HepG2 (cell line): Measurements from ENCODE around the gene GALNT9. TPM values are rescaled to one million over a fixed set of nuclear protein-coding genes. Genes with fewer than 3 reads are reported as not detected.

Source experiments
- ATAC-seq: fragments of 200-7000 bp; cut with Tn5 transposase; 3 replicates; pipeline ENCODE4 v1.9.1; 2020; ENCODE audit warnings: mild to moderate bottlenecking, moderate library complexity
- BruUV-seq: library from RNA; stranded (reverse); fragments of 400-500 nt; replicated peaks from 2 replicates; lab custom pipeline; 2021; lab: Mats Ljungman, UMichigan
- CTCF ChIA-PET: fragments of 300-600 bp; formaldehyde crosslinking; extraction: SDS; loops from one replicate; lab custom pipeline; 2021; ENCODE audit warnings: low total read pairs, inconsistent platforms, low intra/inter-chr PET ratio; lab: Yijun Ruan, JAX
- POLR2A ChIA-PET: fragments of 350-600 bp; sonication (Branson Sonifier 250); formaldehyde crosslinking; loops from one replicate; lab custom pipeline; 2020; ENCODE audit warnings: antibody characterized with exemption, inconsistent platforms; lab: Yijun Ruan, JAX
- DNase-seq: peaks from one replicate; pipeline ENCODE4 v3.0.0-alpha.2; 2015; ENCODE audit warnings: low spot score
- FAIRE-seq: peaks from 3 replicates; lab custom pipeline; 2011; peaks lifted over from hg19 to GRCh38; lab: Jason Lieb, UNC
- H2AFZ ChIP-seq: one replicate; pipeline ENCODE4 v1.6.1; 2011; ENCODE audit warnings: low read length, inconsistent platforms
- H3K27ac ChIP-seq: fragments of 300-600 bp; 3 replicates; pipeline ENCODE4 v1.8.0; 2011; ENCODE audit warnings: mixed run types, mild to moderate bottlenecking, mixed read lengths, low read length, inconsistent platforms; ENCODE audit not compliant: insufficient read depth; ENCODE audit errors: extremely low read length
- H3K27me3 ChIP-seq, 2 experiments: fragments of 200-600 bp in 1 of 2; 2 replicates in 1 of 2; 3 replicates in 1 of 2; pipeline versions ENCODE4 v1.6.0 to v1.8.0; 2011; ENCODE audit warnings: low read length in 2 of 2, mild to moderate bottlenecking in 2 of 2, moderate library complexity in 2 of 2, inconsistent platforms in 1 of 2; ENCODE audit not compliant: insufficient read depth in 2 of 2, control insufficient read depth in 1 of 2
- H3K36me3 ChIP-seq, 2 experiments: fragments of 200-600 bp in 1 of 2; replicated peaks in 1 of 2; 2 replicates in 1 of 2; 3 replicates in 1 of 2; pipeline versions ENCODE4 v1.5.1 to v1.8.0; 2011; ENCODE audit warnings: low read length in 2 of 2, inconsistent platforms in 1 of 2; ENCODE audit not compliant: insufficient read depth in 2 of 2, control insufficient read depth in 1 of 2
- H3K4me1 ChIP-seq: 2 replicates; pipeline ENCODE4 v1.5.1; 2012; ENCODE audit warnings: low read length, inconsistent platforms; ENCODE audit not compliant: insufficient read depth
- H3K4me2 ChIP-seq: 2 replicates; pipeline ENCODE4 v1.6.0; 2011; ENCODE audit warnings: low read depth, low read length, inconsistent platforms
- H3K4me3 ChIP-seq, 3 experiments: fragments of 200-600 bp in 1 of 3; sonication (generic), shearing (Covaris generic) in 1 of 3; replicated peaks in 1 of 3; 2 replicates each; pipeline ENCODE4 v1.5.1; 2011 to 2016; ENCODE audit warnings: low read length in 3 of 3, inconsistent platforms in 2 of 3, low read depth in 2 of 3, mild to moderate bottlenecking in 2 of 3, control low read depth in 1 of 3, mixed read lengths in 1 of 3; ENCODE audit not compliant: insufficient read depth in 1 of 3
- H3K79me2 ChIP-seq: one replicate; pipeline ENCODE4 v1.6.1; 2011; ENCODE audit warnings: low read length, inconsistent platforms; ENCODE audit not compliant: insufficient read depth
- H3K9ac ChIP-seq: 2 replicates; pipeline ENCODE4 v1.6.0; 2011; ENCODE audit warnings: mild to moderate bottlenecking, low read depth, low read length, inconsistent platforms; ENCODE audit not compliant: insufficient read depth
- H3K9me3 ChIP-seq: 2 replicates; pipeline ENCODE4 v1.5.1; 2012; ENCODE audit warnings: mild to moderate bottlenecking, low read length
- H4K20me1 ChIP-seq: 2 replicates; pipeline ENCODE4 v1.6.0; 2011; ENCODE audit warnings: inconsistent platforms, mild to moderate bottlenecking, low read length, moderate library complexity; ENCODE audit not compliant: insufficient read depth
- CHD2 ChIP-seq: IDR thresholded peaks from 2 replicates; pipeline ENCODE4 v1.6.1; 2011; ENCODE audit warnings: low read depth, low read length, improper control_type of control experiment
- ERF ChIP-seq: IDR thresholded peaks from 2 replicates; pipeline ENCODE4 v1.6.1; 2018; ENCODE audit warnings: missing biosample characterization, missing genetic modification reagents
- KMT2B ChIP-seq: IDR thresholded peaks from 2 replicates; pipeline ENCODE4 v1.6.1; 2016; ENCODE audit warnings: missing genetic modification reagents, missing compliant biosample characterization
- MYNN ChIP-seq: sonication (generic); formaldehyde crosslinking; IDR thresholded peaks from 2 replicates; pipeline ENCODE4 v1.4.0; 2020; ENCODE audit warnings: mild to moderate bottlenecking, low read depth, missing genetic modification reagents
- NFE2L1 ChIP-seq: sonication (generic); formaldehyde crosslinking; IDR thresholded peaks from 2 replicates; pipeline ENCODE4 v1.4.0; 2020; ENCODE audit warnings: missing genetic modification reagents, mild to moderate bottlenecking, borderline replicate concordance
- NKX3-1 ChIP-seq: sonication (generic); formaldehyde crosslinking; IDR thresholded peaks from 2 replicates; pipeline ENCODE4 v1.5.0; 2020; ENCODE audit warnings: missing genetic modification reagents
- RFXANK ChIP-seq: IDR thresholded peaks from 2 replicates; pipeline ENCODE4 v1.6.1; 2016
- TFDP1 ChIP-seq: IDR thresholded peaks from 2 replicates; pipeline ENCODE4 v1.6.1; 2016; ENCODE audit warnings: missing compliant biosample characterization, missing genetic modification reagents, borderline replicate concordance
- YEATS2 ChIP-seq: sonication (generic); formaldehyde crosslinking; IDR thresholded peaks from 2 replicates; pipeline ENCODE4 v1.4.0; 2020; ENCODE audit warnings: missing genetic modification reagents, borderline replicate concordance
- ZMAT3 ChIP-seq: sonication (generic); formaldehyde crosslinking; conservative IDR thresholded peaks from 2 replicates; pipeline ENCODE4 v1.7.0; 2021; ENCODE audit warnings: missing genetic modification reagents
- ZNF160 ChIP-seq: sonication (generic); formaldehyde crosslinking; IDR thresholded peaks from 2 replicates; pipeline ENCODE4 v1.8.0; 2022; ENCODE audit warnings: mild to moderate bottlenecking, inconsistent platforms, missing genetic modification reagents
- ZNF703 ChIP-seq: sonication (generic); formaldehyde crosslinking; IDR thresholded peaks from 2 replicates; pipeline ENCODE4 v1.5.1; 2020; ENCODE audit warnings: missing genetic modification reagents, mild to moderate bottlenecking, moderate library complexity, borderline replicate concordance
- WGBS: methylation state at CpG from one replicate; pipeline ENCODE4 v1.1.6; 2017; ENCODE audit warnings: low lambda C conversion rate; 5-methylcytosine and 5-hydroxymethylcytosine counted together
- in situ Hi-C: cut with HindIII; loops from 2 replicates; pipeline ENCODE4 v1.10.0; 2017; ENCODE audit warnings: low pct_unique_long_range_greater_than_20kb; ENCODE audit not compliant: extremely low pct_ligation_motif_present
- intact Hi-C: fragments of 100-400 bp; cut with micrococcal nuclease; formaldehyde crosslinking; loops from one replicate; pipeline ENCODE4 v1.10.0; 2022; ENCODE audit not compliant: unreplicated experiment
- polyA plus RNA-seq, 8 experiments: library from polyadenylated mRNA; depleted of rRNA in 3 of 8; stranded (reverse) in 7 of 8; unstranded in 1 of 8; fragments of >200 nt; fragmentation: Illumina TruSeq in 4 of 8; extraction: Trizol in 4 of 8; gene quantifications; 2 replicates each; pipeline versions ENCODE4 v1.2.1 to v1.2.3, GENCODE V29; 2011 to 2016; ENCODE audit warnings: low read depth in 4 of 8, missing spikeins in 1 of 8, mixed read lengths in 1 of 8; ENCODE audit not compliant: insufficient read depth in 1 of 8
- total RNA-seq, 5 experiments: library from RNA; depleted of rRNA; stranded (reverse); fragments of >200 nt; fragmentation: Illumina TruSeq; extraction: Trizol; gene quantifications; 2 replicates each; pipeline ENCODE4 v1.2.3, GENCODE V29; 2016; ENCODE audit warnings: low read depth in 1 of 5
- TF ChIP-seq, protein P1 (sequence below): IDR thresholded peaks from 2 replicates; pipeline ENCODE4 v1.6.1; 2012; ENCODE audit warnings: low read depth, low read length, improper control_type of control experiment
- TF ChIP-seq, protein P2 (sequence below): IDR thresholded peaks from 2 replicates; pipeline ENCODE4 v1.6.1; 2016

GALNT9 gene
- total and polyA plus RNA-seq, 2 of the 13 experiments (the other 11 are each of a cell fraction or from before 2014, with no cell fraction given): 0.04 TPM; not detected in 1

DNA sequence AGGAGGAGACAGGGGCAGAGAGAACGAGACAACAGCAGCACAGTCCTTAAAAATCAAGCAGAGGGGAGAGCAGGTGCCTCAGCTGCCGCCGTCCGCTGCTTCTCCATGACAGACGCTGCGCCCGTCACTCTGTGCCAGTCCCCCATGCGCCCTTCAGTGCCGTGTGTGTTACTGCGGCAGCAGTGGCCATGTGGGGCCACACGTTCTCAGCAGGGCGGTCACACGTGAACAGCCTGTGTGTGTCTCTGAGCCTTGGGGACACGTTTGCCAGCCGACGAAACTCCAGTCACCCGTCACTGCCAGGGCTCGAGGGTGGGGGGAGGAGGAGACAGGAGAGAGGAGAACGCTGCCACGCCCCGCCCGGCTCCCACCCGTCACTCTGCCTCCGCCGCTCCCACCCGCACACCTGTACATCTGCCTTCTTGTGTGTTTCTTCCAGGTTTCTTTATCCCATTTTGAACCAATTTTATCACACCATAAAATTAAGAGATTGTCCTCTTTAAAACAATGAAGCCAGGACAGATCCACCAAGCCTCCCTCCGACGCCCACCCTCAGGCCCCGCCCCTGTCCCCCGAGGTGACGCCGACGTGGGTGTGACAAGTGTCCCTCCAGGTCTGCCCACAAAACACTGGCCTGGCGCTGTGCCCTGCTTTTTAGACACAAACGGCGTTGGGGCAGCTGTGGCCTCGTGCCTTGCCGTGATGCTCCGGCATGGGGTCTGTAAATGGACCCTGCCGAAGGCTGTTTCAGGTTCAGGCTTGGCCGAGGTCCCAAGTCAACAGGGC lies 58.2 kb downstream of the GALNT9 start:
- Histone ChIP-seq H3K36me3 (no peaks in the 10 kb centered on the region), H3K4me1 (no peaks in the 10 kb centered on the region), H3K79me2 (no peaks in the 10 kb centered on the region), H4K20me1 (0 out of 2 replicates have a peak, but pooled peaks cover 2% of the 10 kb centered on the region), H3K4me3 (no peak overlapping the region), H3K4me2 (no peak overlapping the region), H3K9ac (no peak overlapping the region), H3K27ac (no peak overlapping the region), H2AFZ (no peak overlapping the region), H3K27me3 (peaks cover 30 to 96% of the 10 kb centered on the region in 2 experiments), H3K9me3 (no peaks in the 10 kb centered on the region)
- FAIRE-seq (no peak), DNase-seq (no peak), ATAC-seq (no peak)
- no peak for TF ChIP-seq ERF (CRISPR knock-in tag)
- no peak for TF ChIP-seq TFDP1 (CRISPR knock-in tag)
- no peak for TF ChIP-seq NFE2L1
- TF ChIP-seq, protein P1, sequence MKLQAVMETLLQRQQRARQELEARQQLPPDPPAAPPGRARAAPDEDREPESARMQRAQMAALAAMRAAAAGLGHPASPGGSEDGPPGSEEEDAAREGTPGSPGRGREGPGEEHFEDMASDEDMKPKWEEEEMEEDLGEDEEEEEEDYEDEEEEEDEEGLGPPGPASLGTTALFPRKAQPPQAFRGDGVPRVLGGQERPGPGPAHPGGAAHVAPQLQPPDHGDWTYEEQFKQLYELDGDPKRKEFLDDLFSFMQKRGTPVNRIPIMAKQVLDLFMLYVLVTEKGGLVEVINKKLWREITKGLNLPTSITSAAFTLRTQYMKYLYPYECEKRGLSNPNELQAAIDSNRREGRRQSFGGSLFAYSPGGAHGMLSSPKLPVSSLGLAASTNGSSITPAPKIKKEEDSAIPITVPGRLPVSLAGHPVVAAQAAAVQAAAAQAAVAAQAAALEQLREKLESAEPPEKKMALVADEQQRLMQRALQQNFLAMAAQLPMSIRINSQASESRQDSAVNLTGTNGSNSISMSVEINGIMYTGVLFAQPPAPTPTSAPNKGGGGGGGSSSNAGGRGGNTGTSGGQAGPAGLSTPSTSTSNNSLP: no peak
- TF ChIP-seq, protein P2, sequence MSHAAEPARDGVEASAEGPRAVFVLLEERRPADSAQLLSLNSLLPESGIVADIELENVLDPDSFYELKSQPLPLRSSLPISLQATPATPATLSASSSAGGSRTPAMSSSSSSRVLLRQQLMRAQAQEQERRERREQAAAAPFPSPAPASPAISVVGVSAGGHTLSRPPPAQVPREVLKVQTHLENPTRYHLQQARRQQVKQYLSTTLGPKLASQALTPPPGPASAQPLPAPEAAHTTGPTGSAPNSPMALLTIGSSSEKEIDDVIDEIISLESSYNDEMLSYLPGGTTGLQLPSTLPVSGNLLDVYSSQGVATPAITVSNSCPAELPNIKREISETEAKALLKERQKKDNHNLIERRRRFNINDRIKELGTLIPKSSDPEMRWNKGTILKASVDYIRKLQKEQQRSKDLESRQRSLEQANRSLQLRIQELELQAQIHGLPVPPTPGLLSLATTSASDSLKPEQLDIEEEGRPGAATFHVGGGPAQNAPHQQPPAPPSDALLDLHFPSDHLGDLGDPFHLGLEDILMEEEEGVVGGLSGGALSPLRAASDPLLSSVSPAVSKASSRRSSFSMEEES: no peak
- no peak for TF ChIP-seq YEATS2 (CRISPR knock-in tag)
- no peak for TF ChIP-seq ZNF160 (CRISPR knock-in tag)
- TF ChIP-seq KMT2B (CRISPR knock-in tag): no peak
- TF ChIP-seq ZMAT3: no peak
- TF ChIP-seq MYNN (CRISPR knock-in tag): no peak
- TF ChIP-seq ZNF703 (CRISPR knock-in tag): no peak
- no peak for TF ChIP-seq RFXANK (CRISPR knock-in tag)
- no peak for TF ChIP-seq CHD2
- TF ChIP-seq NKX3-1 (CRISPR knock-in tag): no peak
- intact Hi-C loops (no loop called here), in situ Hi-C loops (no loop called here)
- no TSS peak for BruUV-seq
- ChIA-PET CTCF (no interaction called here), POLR2A (no interaction called here)
- WGBS: 38% methylated on average over 29 of the region's 41 CpGs
